Activated T-cell treated with anti-CD3 and anti-CD28 coated beads, Interleukin-2, amount 50 U/mL, for 48 hours (primary cell): ENCODE results near the gene SLC6A16.
"Not testable (repeated sequence)": the region's sequence is repeated elsewhere in the genome, so short reads cannot be mapped to it uniquely, and the experiment has no call there.

Experiments
- DNase-seq, 2 experiments: peaks; one replicate each; pipeline ENCODE4 v3.0.0-alpha.2; 2020

The SLC6A16 gene

GRCh38 chr19:49328741-49329140 lies 3.8 kb upstream of the SLC6A16 start:
- no peak for DNase-seq

GRCh38 chr19:49327878-49328544 lies 3.0 kb upstream of the SLC6A16 start:
- peak; percentile 62 to 65 for DNase-seq

- DNase-seq, result no peak
Observed at GRCh38 chr19:49326165-49326704, 1.2 kb upstream of the SLC6A16 start.

GRCh38 chr19:49325756-49326155 lies 765 bp upstream of the SLC6A16 start:
- not testable (repeated sequence) for DNase-seq

- no peak for DNase-seq
Observed at GRCh38 chr19:49318296-49318695, 6.7 kb downstream of the SLC6A16 start.

GRCh38 chr19:49316284-49316683 lies 8.7 kb downstream of the SLC6A16 start:
- DNase-seq, result no peak

GRCh38 chr19:49315111-49315510 lies 9.9 kb downstream of the SLC6A16 start:
- DNase-seq, result no peak

GRCh38 chr19:49309087-49309486 lies 15.9 kb downstream of the SLC6A16 start:
- no peak for DNase-seq

GRCh38 chr19:49306734-49307133 lies 18.3 kb downstream of the SLC6A16 start:
- not testable (repeated sequence) for DNase-seq

- no peak for DNase-seq
Observed at GRCh38 chr19:49301866-49302252, 23.1 kb downstream of the SLC6A16 start.

- peak; percentile 86 to 89 for DNase-seq
Observed at GRCh38 chr19:49301165-49301865, 23.7 kb downstream of the SLC6A16 start.

GRCh38 chr19:49298653-49299052 lies 26.3 kb downstream of the SLC6A16 start:
- DNase-seq, result not testable (repeated sequence)

GRCh38 chr19:49297403-49297802 lies 27.6 kb downstream of the SLC6A16 start:
- no peak for DNase-seq

GRCh38 chr19:49295208-49295880 lies 29.6 kb downstream of the SLC6A16 start:
- no peak for DNase-seq

GRCh38 chr19:49294401-49294800 lies 30.6 kb downstream of the SLC6A16 start:
- DNase-seq, result no peak

- DNase-seq, result no peak
Observed at GRCh38 chr19:49290517-49290916, 34.5 kb downstream of the SLC6A16 start.

- DNase-seq, result not testable (repeated sequence)
Observed at GRCh38 chr19:49289286-49289685, 35.7 kb downstream of the SLC6A16 start.

GRCh38 chr19:49288205-49288604 lies 36.8 kb downstream of the SLC6A16 start:
- not testable (repeated sequence) for DNase-seq

- DNase-seq, result no peak
Observed at GRCh38 chr19:49287141-49287770, 37.7 kb downstream of the SLC6A16 start.

GRCh38 chr19:49282184-49282583 lies 42.8 kb downstream of the SLC6A16 start:
- no peak for DNase-seq

GRCh38 chr19:49272204-49272603 lies 52.8 kb downstream of the SLC6A16 start:
- DNase-seq, result peak in 1 of 2 experiments; percentile 19

- DNase-seq, result no peak
Observed at GRCh38 chr19:49271080-49271753, 53.8 kb downstream of the SLC6A16 start.

GRCh38 chr19:49266409-49266808 lies 58.6 kb downstream of the SLC6A16 start:
- peak; percentile 62 to 67 for DNase-seq
